Inflammatory macrophage treated with lipopolysaccharide for 4 hours (primary cell): ENCODE measurements around the gene SCN5A.

ENCODE experiments used
- DNase-seq: peaks from one replicate; pipeline ENCODE4 v3.0.0-alpha.2; 2020

SCN5A gene

GRCh38 chr3:38598791-38599190 is 50.7 kb downstream of the SCN5A start:
- no peak for DNase-seq

- no peak for DNase-seq
These were observed 51.9 kb downstream of the SCN5A start for GRCh38 chr3:38597502-38598060.

GRCh38 chr3:38595393-38595792 is 54.1 kb downstream of the SCN5A start:
- peak; percentile 5 for DNase-seq

GRCh38 chr3:38590521-38590920 is 59.0 kb downstream of the SCN5A start:
- DNase-seq: no peak

GRCh38 chr3:38588995-38589937 is 60.2 kb downstream of the SCN5A start:
- DNase-seq: no peak

DNA sequence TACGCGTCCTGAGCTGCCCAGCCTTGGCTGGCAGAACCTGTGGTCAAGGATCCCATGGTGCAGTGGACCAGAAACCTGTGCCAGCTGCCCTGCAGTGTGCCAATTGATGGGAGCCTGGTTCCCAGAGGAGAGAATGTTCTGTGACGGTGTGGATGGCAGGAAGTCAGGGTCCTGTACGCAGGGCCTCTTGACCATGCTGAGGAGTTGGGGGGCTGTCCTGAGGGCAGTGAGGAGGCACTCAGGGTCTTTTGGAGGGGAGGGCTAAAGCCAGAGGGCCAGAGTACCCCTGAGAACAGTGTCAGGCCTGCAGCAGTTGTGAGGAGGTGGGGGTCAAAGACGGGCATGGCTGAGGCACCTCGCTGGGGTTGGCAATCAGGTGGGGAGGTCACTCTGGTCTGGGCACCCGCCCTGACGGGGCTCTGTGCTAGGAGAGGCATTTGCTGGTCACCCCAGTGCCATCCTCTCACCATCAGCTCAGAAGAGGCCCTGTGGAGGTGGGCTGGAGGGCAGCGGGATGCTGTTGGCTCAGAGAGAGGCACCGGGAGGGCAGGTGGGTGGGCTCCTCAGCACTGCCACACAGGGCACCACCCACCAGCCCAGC is 61.0 kb downstream of the SCN5A start:
- no peak for DNase-seq

GRCh38 chr3:38587548-38588131 is 61.8 kb downstream of the SCN5A start:
- DNase-seq: no peak

- DNase-seq: no peak
These were observed 62.7 kb downstream of the SCN5A start for GRCh38 chr3:38586546-38587520.

DNA sequence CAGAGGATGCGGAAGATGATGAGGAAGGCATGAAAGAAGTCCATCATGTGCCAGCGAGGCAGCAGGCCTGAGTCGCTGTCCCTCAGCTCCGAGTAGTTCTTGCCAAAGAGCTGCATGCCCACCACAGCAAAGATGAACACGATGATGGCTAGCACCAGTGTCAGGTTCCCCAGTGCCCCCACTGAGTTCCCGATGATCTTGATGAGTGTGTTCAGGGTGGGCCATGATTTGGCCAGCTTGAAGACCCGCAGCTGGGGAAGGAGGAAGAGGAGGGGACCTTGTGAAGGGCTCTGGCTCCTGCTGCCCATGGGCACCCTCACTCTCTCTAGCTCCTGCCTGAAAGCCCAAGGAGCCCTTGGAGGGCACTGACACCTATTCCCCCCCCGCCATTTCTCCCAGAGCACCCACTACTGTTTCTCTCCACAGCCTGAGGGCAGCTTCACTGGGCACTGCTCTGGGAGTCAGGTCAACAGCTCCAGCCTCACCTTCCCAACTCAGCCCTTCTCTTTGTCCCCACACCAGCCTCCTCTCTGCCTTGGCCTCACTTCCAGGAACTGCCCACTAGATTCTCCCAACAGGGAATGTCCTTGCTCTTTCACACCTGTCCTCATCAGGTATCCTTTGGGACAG is 63.6 kb downstream of the SCN5A start:
- DNase-seq: no peak

DNA sequence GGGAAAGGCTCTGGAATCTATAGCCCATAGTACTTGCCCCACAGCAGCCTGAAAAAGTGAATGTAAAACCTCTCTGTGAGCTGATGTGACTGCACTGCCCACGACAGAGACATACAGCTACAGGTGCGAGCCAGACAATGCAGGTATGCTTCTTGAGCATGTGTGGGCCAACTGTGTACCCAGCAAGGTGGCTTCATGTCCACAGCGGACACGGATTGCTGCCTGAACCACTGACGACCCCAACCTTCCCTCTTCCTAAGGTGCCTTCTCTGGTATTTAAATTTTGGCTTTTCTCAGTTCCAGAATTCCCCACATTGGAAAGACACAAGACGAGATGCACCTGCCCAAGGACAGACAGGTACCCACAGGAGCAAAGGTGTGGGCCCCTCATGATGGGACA is 65.8 kb downstream of the SCN5A start:
- no peak for DNase-seq

- peak; percentile 8 for DNase-seq
These were observed 66.4 kb downstream of the SCN5A start for GRCh38 chr3:38582941-38583645.

DNA sequence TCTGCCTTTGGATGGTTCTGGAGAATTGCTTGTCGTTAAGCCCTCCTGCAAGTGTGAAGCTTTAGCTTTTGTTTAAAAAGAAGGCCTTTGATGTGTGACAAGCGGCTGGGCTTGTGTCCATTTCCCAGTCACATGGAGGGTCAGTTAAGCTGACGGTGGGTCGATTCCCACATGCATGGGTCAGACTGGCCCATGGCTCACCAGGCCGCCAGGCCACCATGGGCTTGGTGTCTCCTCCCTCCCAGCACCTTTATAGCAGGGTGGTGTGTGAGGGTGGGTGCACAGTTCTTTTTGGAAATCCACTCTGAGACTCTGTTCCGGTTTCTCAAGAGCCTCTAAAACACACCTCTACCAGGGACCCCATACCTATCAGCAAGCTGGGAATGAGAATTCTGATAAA is 67.2 kb downstream of the SCN5A start:
- no peak for DNase-seq

DNA sequence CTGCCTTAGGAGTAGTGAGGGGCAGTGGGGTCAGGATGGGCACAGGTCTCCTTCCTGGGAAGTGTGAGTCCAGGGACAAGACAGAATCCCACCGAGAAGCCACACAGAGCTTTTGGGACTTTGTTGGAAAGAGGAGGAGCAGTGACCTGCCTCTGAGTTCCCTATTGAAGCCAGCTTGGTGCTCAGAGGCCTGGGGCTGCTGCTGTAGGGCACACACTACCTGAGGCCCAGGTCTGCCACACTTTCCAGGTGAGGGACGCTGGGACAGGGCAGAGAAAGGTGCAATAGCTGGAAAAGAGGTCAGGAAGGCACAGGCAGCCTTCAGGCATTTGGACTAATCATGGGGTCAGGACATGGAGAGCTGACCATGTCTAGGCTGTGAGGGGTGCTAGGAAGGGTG is 67.7 kb downstream of the SCN5A start:
- DNase-seq: no peak

- DNase-seq: no peak
These were observed 68.8 kb downstream of the SCN5A start for GRCh38 chr3:38580450-38581382.

DNA sequence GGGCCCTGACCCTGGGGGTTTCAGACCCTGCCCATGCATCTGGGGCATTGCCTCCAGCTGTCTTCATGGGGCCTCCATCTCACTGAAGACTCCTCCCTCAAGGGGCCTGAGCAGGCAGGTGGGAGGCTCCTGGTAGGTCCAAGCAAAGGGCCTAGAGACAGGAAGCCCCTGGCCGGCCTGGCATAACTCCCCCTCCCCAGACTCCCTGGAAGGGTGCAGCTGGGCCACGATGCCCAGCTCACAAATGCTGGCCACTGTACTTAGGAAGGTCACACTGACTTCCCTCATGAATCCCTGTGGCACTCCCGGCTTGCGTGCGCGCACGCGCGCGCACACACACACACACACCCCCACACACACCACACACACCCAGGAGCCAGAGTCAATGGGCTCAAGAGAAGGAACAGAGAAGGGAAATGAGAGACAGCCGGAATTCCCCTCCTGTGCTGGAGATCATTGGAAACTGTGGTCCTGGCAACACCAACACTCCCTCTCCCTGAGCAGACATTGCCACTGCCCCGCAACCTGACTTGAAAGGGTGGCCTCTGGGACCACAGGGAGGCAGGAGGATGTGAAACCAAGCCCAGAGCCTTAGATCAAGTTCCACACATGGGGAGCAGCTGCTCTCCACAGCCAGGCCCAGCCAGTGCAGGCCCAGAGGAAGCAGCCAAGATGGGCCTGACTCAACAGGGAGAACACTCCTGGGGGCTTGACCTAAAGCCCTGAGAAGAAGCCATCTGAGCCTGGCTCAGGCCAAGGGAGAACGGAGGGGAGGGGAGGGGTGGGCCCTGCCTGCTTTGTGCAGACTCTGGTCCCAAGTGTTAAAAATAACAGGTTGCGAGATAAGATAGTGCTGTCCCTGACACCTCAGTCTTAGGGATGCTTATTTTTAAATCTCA is 69.7 kb downstream of the SCN5A start:
- peak; percentile 44 for DNase-seq

GRCh38 chr3:38579141-38579540 is 70.3 kb downstream of the SCN5A start:
- no peak for DNase-seq

DNA sequence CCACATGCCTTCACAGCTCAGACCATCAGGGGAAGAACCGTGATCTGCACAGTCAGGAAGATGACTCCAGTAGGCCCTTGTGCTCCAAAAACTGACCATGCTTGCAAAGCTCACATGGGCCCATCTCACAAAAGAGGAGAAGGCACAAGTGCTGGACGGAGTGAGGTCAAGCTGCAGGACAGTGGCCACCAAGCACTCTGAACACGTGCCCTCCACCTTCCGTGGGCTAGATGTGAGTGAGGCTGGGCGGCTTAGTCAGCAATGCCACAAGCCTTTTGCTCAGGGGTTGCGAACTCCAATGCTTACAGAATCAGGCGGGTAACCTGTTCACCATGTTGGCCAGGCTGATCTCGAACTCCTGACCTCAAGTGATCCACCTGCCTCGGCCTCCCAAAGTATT is 70.9 kb downstream of the SCN5A start:
- DNase-seq: no peak

GRCh38 chr3:38578081-38578475 is 71.4 kb downstream of the SCN5A start:
- DNase-seq: no peak
